Mononuclear cell (primary cell): ENCODE data around the gene LGALS9. TPM values are rescaled to one million over a fixed set of nuclear protein-coding genes. Genes with fewer than 3 reads are reported as not detected.

Source experiments
- H3K27me3 ChIP-seq: 2 replicates; pipeline ENCODE4 v1.6.0; 2011; ENCODE audit warnings: low read length, control low read depth; ENCODE audit not compliant: insufficient read depth
- H3K4me1 ChIP-seq: 2 replicates; pipeline ENCODE4 v1.5.1; 2011; ENCODE audit warnings: mild to moderate bottlenecking, low read length, control low read depth; ENCODE audit not compliant: insufficient read depth
- H3K4me3 ChIP-seq: 2 replicates; pipeline ENCODE4 v1.5.1; 2011; ENCODE audit warnings: mild to moderate bottlenecking, low read length, moderate library complexity
- H3K9me3 ChIP-seq: 2 replicates; pipeline ENCODE4 v1.5.1; 2011; ENCODE audit warnings: low read depth, mild to moderate bottlenecking, control low read depth, low read length
- total RNA-seq: library from RNA; depleted of rRNA; stranded (reverse); fragments of >200 nt; gene quantifications from one replicate; pipeline ENCODE4 v1.2.3, GENCODE V29; 2012

Gene LGALS9
- total RNA-seq, result 61.1 TPM

DNA sequence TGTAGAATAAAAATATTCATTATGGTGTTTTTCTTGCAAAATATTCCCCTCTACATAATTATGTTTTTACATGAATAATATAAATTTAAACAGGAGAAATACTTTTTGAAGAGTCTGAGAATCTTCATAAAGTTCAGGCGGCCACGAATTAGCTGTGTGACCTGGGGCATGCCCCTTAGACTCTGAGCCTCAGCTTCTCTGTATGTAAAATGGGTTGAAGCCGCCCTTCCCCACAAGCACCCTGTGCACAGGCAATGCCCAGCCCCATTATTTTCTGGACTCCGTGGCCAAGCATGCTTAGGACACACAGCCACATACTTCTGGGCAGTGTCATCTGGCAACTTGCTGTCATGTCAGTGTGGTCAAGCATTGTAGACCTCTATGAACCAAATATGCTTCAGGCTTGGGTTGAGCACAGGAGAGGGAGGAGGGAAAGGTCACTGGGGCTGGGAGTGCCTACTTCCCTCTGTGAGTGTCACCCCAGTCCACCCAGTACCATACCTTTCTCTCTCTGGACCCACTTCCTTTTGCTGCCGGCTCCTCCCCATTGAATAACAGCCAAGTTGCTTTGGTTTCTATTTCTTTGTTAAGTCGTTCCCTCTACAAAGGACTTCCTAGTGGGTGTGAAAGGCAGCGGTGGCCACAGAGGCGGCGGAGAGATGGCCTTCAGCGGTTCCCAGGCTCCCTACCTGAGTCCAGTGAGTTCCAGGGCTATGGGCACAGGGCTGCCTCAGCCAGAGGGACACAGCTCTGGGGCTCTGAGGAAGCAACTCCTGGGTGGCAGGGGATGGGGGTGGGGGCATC is at the start of gene LGALS9:
Gene LGALS9 (plus strand): TSS at position 582 of the 804 bp plus-strand sequence. CDS start 78 bp downstream, at position 660.
- Histone ChIP-seq H3K27me3 (no peaks in the 10 kb centered on the region), H3K9me3 (no peaks in the 10 kb centered on the region), H3K4me1 (peaks cover 52% of the 10 kb centered on the region), H3K4me3 (peak within 1 kb of the TSS; percentile 59)

DNA sequence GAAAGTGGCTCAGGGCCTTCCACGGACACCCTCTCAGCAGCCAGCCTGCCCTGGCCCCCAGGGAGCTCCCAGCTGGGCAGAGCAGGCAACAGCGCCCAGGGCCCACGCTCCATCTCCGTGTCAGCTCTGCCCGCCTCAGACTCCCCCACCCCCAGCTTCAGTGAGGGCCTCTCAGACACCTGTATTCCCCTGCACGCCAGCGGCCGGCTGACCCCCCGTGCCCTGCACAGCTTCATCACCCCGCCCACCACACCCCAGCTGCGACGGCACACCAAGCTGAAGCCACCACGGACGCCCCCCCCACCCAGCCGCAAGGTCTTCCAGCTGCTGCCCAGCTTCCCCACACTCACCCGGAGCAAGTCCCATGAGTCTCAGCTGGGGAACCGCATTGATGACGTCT is 48.3 kb upstream of the LGALS9 start:
- H3K9me3 ChIP-seq, result no peaks in the 10 kb centered on the region

DNA sequence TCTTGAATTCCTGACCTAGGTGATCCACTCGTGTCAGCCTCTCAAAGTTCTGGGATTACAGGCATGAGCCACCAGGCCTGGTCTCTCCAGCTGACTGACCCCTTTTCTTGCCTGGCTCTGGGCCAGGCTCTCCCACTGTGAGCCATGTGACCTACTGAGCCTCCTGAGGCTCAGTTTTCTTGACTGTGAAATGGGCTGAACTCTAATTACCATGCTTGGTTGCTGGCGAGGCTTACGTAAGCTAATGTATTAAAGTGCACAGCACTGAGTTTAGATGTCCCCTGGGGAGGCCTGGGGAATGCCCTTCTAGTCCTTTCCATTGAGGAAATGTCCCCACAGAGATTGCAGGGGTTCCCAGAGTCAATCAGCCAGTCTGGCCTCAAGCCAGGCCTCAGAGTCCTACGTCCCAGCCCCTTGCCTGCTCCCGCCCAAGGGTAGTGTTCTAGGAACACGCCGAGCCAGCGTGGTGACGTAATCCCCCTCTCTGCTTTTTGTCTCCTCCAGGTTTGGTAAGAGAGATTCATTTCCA is 45.8 kb upstream of the LGALS9 start:
- Histone ChIP-seq H3K4me1 (peaks cover 7% of the 10 kb centered on the region), H3K4me3 (no peak overlapping the region), H3K27me3 (no peaks in the 10 kb centered on the region), H3K9me3 (no peaks in the 10 kb centered on the region)

More for the DNA sequence above, 48.3 kb upstream of the LGALS9 start:
- no peaks in the 10 kb centered on the region for H3K27me3 ChIP-seq
- no peak overlapping the region for H3K4me3 ChIP-seq
- H3K4me1 ChIP-seq, result peaks cover 7% of the 10 kb centered on the region

DNA sequence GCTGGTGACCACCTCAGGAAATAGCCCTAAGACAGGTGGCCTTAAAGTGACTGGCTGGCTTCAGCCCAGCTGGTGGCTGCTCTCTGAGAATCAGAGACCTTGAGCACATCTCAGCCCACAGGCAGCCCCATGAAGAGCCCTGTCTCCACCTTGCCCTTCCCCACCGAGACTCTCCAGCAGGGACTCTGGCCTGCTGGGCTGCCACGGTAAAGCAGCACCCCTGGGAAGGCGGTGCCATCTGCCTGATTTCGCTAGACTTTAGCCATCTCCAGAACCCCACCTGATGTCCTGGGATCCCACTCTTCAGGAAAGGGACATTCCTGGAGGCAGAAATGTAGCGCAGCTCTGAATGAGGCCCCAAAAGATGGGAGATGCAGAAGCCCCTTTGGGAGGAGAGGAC is 45.2 kb upstream of the LGALS9 start:
- peaks cover 7% of the 10 kb centered on the region for H3K4me1 ChIP-seq

DNA sequence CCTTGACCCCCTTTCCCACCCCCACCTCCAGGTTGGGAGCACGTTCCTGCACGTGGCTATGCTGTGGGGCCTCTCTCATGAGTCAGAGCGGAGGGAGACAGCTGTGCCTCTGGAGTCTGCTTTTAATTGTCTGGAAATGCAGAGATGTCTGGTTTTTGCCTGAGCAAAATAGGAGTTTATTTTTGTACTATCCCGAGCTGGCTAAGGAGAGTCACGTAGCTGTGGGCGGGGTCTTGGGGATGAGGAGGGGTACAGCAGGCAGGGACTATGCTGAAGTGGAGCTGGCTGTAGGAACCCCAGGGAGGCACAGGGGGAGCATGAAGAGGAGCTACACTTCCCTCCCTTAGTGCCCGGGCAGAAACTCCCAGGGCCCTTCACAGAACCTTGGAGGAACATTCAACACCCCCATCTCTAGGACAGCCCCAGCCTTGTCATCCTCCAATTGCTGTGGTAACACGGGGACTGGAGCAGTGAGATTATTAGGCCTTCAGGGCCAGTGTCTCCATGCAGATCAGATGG is 44.7 kb upstream of the LGALS9 start:
- Histone ChIP-seq H3K4me3 (no peak overlapping the region), H3K9me3 (no peaks in the 10 kb centered on the region), H3K27me3 (no peaks in the 10 kb centered on the region), H3K4me1 (peaks cover 7% of the 10 kb centered on the region)

More for the DNA sequence above, 45.2 kb upstream of the LGALS9 start:
- Histone ChIP-seq H3K27me3 (no peaks in the 10 kb centered on the region), H3K9me3 (no peaks in the 10 kb centered on the region), H3K4me3 (no peak overlapping the region)

DNA sequence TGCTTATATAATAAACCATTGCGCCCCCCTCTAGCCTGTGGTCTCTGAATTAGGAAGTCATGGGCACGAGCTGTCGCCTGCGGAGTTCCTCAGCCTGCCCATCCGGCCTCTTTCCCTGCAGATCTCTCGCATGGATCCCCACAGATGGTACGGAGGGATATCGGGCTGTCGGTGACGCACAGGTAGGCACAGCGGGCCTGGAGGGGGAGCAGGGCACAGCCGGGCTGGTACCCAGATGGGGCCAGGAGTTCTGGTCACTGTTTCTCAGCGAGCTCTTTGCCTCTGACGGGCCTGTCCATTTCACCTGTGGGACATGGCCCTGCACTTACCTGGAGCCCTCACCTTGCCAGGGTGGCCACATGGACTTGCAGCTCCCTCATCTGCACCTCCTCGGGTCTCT is 42.6 kb upstream of the LGALS9 start:
- H3K27me3 ChIP-seq, result no peaks in the 10 kb centered on the region
- no peaks in the 10 kb centered on the region for H3K9me3 ChIP-seq
- H3K4me3 ChIP-seq, result no peak overlapping the region
- H3K4me1 ChIP-seq, result no peaks in the 10 kb centered on the region

DNA sequence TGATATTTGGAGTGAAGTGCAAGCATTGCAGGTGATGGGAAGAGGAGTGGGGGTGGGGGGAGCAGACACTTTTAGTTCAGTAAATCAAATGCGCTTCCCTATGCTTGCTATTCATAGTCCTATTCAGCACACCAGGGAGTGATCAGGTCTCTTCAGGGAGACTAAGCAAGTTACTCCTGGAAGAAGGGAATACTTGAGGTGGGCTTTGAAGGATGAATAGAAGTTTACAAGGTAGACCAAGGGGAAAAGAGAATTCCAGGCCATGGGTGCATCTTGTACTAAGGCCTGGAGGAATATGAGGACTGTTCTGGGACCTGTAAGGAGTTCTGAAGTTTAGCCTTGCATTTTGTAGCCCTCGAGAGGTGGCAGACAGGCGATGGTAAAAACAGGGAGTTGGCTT is 40.1 kb upstream of the LGALS9 start:
- Histone ChIP-seq H3K9me3 (no peaks in the 10 kb centered on the region), H3K4me3 (no peak overlapping the region), H3K27me3 (no peaks in the 10 kb centered on the region), H3K4me1 (no peaks in the 10 kb centered on the region)

DNA sequence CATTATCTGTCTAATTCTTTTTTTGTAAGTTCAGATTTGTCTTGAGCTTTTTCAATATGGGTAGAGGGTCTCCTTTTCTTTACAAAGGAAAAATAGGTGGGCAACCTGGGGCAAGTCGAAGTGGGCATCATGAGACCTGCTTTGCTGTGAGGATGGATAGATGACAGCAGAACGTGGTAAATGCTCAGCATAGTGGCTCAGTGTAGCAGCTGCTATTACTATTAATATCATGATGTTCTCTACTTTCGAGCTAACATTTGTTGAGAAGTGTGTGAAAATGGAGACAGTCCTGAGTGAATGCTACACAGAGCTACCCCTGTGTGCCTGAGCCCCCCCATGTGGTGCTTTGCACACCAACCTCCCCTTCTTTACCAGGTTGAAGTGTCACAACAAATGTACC is 39.0 kb upstream of the LGALS9 start:
- Histone ChIP-seq H3K27me3 (no peaks in the 10 kb centered on the region), H3K9me3 (no peaks in the 10 kb centered on the region), H3K4me1 (no peaks in the 10 kb centered on the region), H3K4me3 (no peak overlapping the region)

DNA sequence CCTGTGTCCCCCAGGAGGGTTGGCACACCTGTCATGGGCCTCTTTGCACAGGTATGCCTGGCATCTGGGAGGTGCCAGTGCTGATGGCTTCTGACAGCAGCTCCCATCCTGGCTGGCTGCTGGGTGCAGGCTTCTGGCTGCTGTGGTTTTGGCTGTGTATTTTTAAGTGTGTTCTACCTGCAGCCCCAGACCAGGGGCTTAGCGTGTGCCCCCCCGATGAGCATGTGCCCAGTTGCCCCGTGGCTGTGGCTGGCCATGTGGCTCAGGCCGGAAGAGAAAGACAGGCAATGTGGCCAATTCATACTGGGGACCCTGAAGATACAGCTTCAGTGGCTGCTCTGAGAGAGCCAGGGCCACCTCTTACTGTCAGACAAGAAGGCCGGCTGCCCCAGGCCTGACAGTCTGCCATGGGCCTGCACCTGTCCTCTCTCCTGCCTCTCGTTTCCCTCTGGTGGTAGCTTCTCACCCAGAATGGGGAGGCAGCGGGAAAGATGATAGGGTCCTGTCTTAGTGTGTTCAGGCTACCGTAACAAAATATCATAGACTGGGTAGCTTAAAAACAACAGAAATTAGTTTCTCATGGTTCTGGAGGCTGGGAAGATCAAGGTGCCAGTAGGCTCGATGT is 37.6 kb upstream of the LGALS9 start:
- H3K4me1 ChIP-seq, result no peaks in the 10 kb centered on the region
- no peaks in the 10 kb centered on the region for H3K9me3 ChIP-seq
- no peak overlapping the region for H3K4me3 ChIP-seq
- H3K27me3 ChIP-seq, result no peaks in the 10 kb centered on the region

DNA sequence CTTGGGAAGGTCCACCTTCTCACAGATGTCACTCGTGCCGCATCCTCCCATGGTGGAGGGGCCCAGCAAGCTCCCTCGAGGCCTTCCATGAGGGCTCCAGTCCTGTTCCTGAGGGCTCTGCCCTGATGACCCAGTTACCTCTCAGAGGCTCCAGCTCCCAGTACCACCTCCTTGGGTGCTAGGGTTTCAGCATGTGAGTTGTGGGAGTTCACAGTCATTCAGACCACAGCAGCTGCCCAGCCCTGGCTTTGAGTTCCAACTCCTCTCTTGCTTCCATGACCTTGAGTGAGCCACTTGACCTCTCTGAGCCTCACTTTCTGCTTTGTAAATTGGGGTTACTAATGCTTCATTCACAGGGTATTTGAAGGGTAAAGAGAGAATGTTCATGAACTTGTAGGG is 37.1 kb upstream of the LGALS9 start:
- Histone ChIP-seq H3K9me3 (no peaks in the 10 kb centered on the region), H3K4me3 (no peak overlapping the region), H3K4me1 (no peaks in the 10 kb centered on the region), H3K27me3 (no peaks in the 10 kb centered on the region)

DNA sequence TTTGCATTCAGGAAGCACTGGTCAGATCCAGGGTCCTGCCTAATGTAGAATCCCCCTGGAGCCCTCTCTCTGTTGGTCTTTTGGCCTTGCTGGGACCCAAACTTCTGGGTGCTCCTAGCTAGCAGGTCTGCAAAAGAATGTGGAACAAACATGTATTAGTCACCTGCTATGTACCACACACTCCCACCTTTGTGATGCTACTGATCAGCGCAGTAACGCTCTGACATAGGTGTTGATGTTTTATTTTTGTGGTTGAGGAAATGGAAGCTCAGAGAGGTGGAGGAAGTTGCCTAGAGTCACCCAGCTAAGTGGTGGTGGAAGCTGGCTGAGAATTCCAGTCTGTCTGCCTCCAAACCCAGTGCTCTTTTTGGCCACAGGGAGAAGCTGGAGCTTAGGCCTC is 35.8 kb upstream of the LGALS9 start:
- H3K9me3 ChIP-seq, result no peaks in the 10 kb centered on the region
- H3K4me3 ChIP-seq, result no peak overlapping the region
- no peaks in the 10 kb centered on the region for H3K4me1 ChIP-seq
- H3K27me3 ChIP-seq, result no peaks in the 10 kb centered on the region

DNA sequence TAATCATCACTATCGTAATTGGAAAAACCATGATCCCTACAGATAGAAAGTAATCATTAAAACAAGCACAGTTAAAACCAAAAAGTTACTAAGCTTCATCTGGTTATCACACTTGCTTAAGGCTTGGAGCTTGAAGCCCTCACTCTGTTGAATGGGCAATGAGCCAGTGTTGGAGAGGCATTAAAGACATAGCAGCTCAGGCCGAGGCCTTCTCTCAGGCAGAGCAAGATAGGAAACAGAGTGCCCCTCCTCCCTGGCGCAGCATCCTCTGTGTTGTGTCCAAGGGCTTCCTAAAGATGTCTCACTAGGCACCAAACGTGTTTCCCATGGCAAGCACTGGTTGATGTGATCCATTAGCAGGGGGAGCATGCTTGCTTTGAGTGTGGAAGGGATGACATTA is 34.9 kb upstream of the LGALS9 start:
- Histone ChIP-seq H3K4me1 (no peaks in the 10 kb centered on the region), H3K4me3 (no peak overlapping the region), H3K27me3 (no peaks in the 10 kb centered on the region), H3K9me3 (no peaks in the 10 kb centered on the region)

DNA sequence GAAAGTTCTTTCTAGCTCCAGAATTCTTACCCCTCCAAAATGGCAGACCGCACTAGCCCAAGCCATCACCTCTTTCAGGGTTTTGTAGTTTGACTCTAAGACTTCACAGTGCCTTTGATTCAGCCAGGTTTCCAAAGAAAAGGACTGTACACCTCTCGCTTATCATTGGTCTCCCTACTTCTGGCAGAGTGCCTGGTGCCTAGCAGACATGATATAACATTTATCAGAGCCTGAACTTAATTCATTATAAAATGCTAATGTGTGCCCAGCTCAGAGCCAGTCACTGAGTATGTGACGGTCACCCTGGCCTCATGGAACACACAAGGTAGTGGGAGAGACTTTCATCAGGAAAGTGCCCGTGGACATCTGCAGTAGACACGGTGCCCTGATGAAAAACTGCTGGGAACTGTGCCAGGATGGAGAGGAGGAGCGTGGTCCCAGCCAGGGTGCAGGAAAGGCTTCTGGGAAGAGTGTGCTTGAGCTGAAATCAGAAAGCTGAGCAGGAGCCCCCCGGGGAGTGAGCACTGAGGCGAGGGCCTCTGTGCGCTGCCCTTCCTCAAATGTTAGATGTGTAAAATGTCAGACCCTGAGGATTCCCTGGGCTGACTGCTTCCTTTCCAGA is 34.3 kb upstream of the LGALS9 start:
- Histone ChIP-seq H3K4me1 (no peaks in the 10 kb centered on the region), H3K4me3 (no peak overlapping the region), H3K27me3 (no peaks in the 10 kb centered on the region), H3K9me3 (no peaks in the 10 kb centered on the region)

DNA sequence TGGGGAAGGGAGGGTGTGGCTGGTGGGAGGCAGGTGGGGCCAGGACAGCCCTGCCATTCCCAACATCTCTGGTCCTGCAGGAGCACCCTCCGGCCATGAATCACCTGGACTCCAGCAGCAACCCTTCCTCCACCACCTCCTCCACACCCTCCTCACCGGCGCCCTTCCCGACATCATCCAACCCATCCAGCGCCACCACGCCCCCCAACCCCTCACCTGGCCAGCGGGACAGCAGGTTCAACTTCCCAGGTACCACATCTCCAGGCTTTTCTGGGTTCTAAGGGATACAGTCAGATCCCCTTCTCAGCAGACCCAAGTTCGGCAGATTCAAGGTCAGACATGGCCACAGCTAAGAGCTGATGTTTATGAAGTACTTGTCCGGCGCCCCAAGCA is 33.8 kb upstream of the LGALS9 start:
- no peaks in the 10 kb centered on the region for H3K27me3 ChIP-seq
- H3K4me3 ChIP-seq, result no peak overlapping the region
- no peaks in the 10 kb centered on the region for H3K4me1 ChIP-seq
- H3K9me3 ChIP-seq, result no peaks in the 10 kb centered on the region

DNA sequence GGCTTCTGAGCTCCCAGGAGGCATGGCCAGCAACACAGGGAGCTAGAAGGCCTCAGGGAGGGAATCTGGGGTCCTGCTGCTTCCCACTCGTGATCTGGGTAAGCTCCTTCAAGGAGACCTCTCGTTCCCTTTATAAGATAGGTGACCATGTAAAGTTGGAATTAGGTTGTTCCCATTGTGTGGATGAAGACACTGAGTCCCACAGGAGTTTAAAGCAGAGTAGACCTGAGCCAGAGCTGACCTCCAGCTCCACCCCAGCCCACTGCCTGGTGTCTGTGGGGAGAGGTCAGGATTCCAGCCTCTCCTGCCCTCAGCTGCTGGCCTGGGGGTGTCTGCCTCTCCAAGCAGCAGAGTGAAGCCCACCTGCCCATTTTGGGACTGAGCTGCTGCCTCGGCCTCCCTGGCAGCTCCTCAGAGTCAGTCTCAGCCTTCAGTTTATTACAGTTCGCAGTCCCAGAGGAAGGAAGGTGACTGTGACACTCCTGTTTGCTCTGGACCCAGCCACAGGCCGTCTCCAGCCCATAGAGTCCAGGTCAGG is 33.1 kb upstream of the LGALS9 start:
- H3K27me3 ChIP-seq, result no peaks in the 10 kb centered on the region
- no peak overlapping the region for H3K4me3 ChIP-seq
- no peaks in the 10 kb centered on the region for H3K4me1 ChIP-seq
- H3K9me3 ChIP-seq, result no peaks in the 10 kb centered on the region
